Peyer's patch (tissue), 4 donors: ENCODE data around the gene NFS1.

Experiments used
- POLR2A ChIP-seq, 2 donors: fragments of 450-650 bp; IDR thresholded peaks; one replicate each; pipeline ENCODE4 v1.5.1; 2017; ENCODE audit warnings: antibody characterized with exemption in 2 of 2, mild to moderate bottlenecking in 2 of 2, moderate library complexity in 2 of 2
- TF ChIP-seq, protein P1 (sequence below), 6 experiments: fragments of 450-650 bp in 4 of 6; fragments of 200-600 bp in 2 of 6; sonication (generic) in 1 of 6; IDR thresholded peaks; one replicate each; pipeline ENCODE4 v1.5.1; 2017 to 2019; ENCODE audit warnings: antibody characterized with exemption in 6 of 6, mild to moderate bottlenecking in 3 of 6, moderate library complexity in 1 of 6

DNA sequence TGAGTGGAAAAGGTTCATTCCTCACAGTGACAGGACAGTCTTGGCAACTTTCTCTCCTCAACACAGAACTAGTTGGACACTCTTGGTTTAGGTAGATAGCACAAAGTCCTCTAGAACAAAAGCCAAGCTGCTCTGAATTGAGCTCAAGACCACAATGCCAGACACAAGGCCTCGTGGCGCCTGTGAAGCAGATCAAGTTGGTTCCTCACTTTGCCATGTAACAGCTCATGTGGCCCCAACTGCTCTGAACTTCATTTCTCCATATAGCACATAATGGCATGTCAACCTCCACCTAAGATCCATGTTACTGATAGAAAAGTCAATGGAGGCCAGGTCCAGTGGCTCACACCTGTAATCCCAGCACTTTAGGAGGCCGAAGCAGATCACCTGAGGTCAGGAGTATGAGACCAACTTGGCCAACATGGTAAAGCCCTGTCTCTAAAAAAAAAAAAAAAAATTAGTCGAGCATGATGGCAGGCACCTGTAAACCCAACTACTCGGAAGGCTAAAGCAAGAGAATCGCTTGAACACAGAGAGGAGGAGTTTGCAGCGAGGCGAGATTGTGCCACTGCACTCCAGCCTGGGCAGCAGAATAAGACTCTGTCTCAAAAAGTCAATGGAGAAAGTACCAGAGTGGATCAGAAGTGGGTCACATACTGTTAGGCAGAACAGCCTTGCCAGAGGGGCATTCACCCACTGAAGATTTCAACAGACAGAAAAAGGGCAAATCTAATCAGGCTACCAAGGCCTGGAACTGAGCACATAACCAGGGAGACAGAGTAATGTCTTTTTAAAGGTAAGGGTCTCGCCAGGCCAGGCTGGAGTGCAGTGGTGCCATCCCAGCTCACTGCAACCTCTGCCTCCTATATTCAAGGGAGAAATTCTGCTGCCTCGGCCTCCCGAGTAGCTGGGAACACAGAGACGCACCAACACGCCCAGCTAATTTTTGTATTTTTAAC lies 21.3 kb upstream of the NFS1 start:
- TF ChIP-seq, protein P1, sequence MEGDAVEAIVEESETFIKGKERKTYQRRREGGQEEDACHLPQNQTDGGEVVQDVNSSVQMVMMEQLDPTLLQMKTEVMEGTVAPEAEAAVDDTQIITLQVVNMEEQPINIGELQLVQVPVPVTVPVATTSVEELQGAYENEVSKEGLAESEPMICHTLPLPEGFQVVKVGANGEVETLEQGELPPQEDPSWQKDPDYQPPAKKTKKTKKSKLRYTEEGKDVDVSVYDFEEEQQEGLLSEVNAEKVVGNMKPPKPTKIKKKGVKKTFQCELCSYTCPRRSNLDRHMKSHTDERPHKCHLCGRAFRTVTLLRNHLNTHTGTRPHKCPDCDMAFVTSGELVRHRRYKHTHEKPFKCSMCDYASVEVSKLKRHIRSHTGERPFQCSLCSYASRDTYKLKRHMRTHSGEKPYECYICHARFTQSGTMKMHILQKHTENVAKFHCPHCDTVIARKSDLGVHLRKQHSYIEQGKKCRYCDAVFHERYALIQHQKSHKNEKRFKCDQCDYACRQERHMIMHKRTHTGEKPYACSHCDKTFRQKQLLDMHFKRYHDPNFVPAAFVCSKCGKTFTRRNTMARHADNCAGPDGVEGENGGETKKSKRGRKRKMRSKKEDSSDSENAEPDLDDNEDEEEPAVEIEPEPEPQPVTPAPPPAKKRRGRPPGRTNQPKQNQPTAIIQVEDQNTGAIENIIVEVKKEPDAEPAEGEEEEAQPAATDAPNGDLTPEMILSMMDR (IDR thresholded peaks at IDR 0.05) = no peak
- no peak for TF ChIP-seq POLR2A (IDR thresholded peaks at IDR 0.05)
